Immature natural killer cell (primary cell): ENCODE measurements around the gene MCF2L. TPM values are rescaled to one million over a fixed set of nuclear protein-coding genes. Genes with fewer than 3 reads are reported as not detected.

Experiments
- DNase-seq, 3 donors: peaks; one replicate each; pipeline ENCODE4 v3.0.0; 2022; ENCODE audit warnings: mixed read lengths in 1 of 3
- H3K27ac Mint-ChIP-seq, 6 donors: one replicate each; pipeline ENCODE4 v1.8.0; 2020; ENCODE audit warnings: mixed read lengths in 6 of 6, mild to moderate bottlenecking in 5 of 6, inconsistent platforms in 4 of 6, moderate library complexity in 3 of 6
- H3K27me3 Mint-ChIP-seq, 3 donors: one replicate each; pipeline ENCODE4 v1.8.0; 2020 to 2021; ENCODE audit warnings: low read depth in 3 of 3, mild to moderate bottlenecking in 3 of 3, mixed read lengths in 3 of 3, moderate library complexity in 3 of 3, inconsistent platforms in 1 of 3
- H3K36me3 Mint-ChIP-seq, 3 donors: one replicate each; pipeline ENCODE4 v1.8.0; 2020; ENCODE audit warnings: mixed read lengths in 3 of 3, inconsistent platforms in 2 of 3, mild to moderate bottlenecking in 2 of 3
- H3K4me1 Mint-ChIP-seq, 2 donors: one replicate each; pipeline ENCODE4 v1.8.0; 2020; ENCODE audit warnings: inconsistent platforms in 2 of 2, mild to moderate bottlenecking in 2 of 2, mixed read lengths in 2 of 2, moderate library complexity in 1 of 2
- H3K4me3 Mint-ChIP-seq, 5 donors: one replicate each; pipeline ENCODE4 v1.8.0; 2020; ENCODE audit warnings: mild to moderate bottlenecking in 5 of 5, mixed read lengths in 5 of 5, inconsistent platforms in 3 of 5, moderate library complexity in 3 of 5
- H3K9me3 Mint-ChIP-seq, 6 donors: one replicate each; pipeline ENCODE4 v1.8.0; 2020; ENCODE audit warnings: mild to moderate bottlenecking in 6 of 6, mixed read lengths in 6 of 6, inconsistent platforms in 4 of 6, moderate library complexity in 3 of 6
- polyA plus RNA-seq, 3 donors: library from polyadenylated mRNA; unstranded; fragments of 300-500 nt; fragmentation: Illumina TruSeq; gene quantifications; one replicate each; pipeline ENCODE4 v1.2.3, GENCODE V29; 2021

The MCF2L gene
- polyA plus RNA-seq, 3 donors from 2014 or later: 0.82 TPM; not detected in 2

- no peak for DNase-seq
- peaks cover 0 to 10% (median 5%) of the 10 kb centered on the region in 6 donors for H3K9me3 Mint-ChIP-seq
- H3K36me3 Mint-ChIP-seq: peaks cover 0 to 6% (median 0%) of the 10 kb centered on the region in 3 donors
- no peak overlapping the region for H3K4me3 Mint-ChIP-seq
- peaks cover 22 to 25% (median 24%) of the 10 kb centered on the region in 3 donors for H3K27me3 Mint-ChIP-seq
- no peak overlapping the region for H3K27ac Mint-ChIP-seq
- peaks cover 15 to 21% of the 10 kb centered on the region in 2 donors for H3K4me1 Mint-ChIP-seq
These were observed 39.8 kb downstream of the MCF2L start for GRCh38 chr13:113008851-113009250.

DNA sequence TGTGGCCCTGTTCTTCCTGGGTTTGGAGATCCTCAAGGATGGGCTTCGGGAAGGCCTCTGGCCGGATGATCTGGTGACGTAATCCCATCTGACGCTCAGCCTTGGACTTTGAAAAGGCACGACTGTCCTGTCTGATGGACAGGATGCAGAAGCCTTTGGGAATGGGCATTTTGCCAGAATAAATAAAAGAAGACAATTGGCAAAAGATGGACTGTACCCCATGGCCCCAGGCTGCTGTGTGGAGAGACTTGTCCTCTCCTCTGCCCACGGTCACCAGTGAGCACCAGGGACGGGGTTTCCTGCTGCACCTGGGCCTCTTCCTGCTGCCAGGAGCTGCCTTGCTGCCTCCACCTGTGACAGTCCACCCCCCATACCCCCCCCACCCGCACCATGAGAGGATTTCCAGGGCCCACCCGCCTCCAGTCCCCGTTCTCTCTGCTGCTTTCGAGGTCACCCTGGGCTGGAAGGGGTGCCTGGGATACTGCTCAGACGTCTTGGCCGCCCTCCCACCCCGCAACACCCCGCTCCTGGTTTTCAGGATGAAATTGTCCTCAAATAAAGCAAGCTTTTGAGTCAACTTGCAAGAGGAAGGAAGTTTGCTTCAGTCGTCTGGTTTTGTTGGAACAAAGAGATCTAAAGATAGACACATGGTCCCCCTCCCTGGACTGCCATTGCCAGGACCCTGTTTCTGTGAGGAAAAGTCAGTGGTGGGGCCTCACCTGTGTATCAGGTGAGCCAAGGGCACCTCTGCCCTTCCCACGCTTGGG lies 40.9 kb downstream of the MCF2L start:
- H3K27ac Mint-ChIP-seq: no peak overlapping the region
- H3K27me3 Mint-ChIP-seq: peaks cover 13 to 14% (median 14%) of the 10 kb centered on the region in 3 donors
- peaks cover 0 to 8% (median 5%) of the 10 kb centered on the region in 6 donors for H3K9me3 Mint-ChIP-seq
- no peak overlapping the region for H3K4me3 Mint-ChIP-seq
- H3K4me1 Mint-ChIP-seq: peaks cover 11 to 16% of the 10 kb centered on the region in 2 donors
- no peak for DNase-seq
- peaks cover 0 to 6% (median 0%) of the 10 kb centered on the region in 3 donors for H3K36me3 Mint-ChIP-seq

GRCh38 chr13:113010510-113010865 lies 41.5 kb downstream of the MCF2L start:
- peaks cover 0 to 4% (median 1%) of the 10 kb centered on the region in 6 donors for H3K9me3 Mint-ChIP-seq
- H3K36me3 Mint-ChIP-seq: peaks cover 0 to 6% (median 0%) of the 10 kb centered on the region in 3 donors
- H3K27ac Mint-ChIP-seq: no peak overlapping the region
- peaks cover 7 to 9% (median 8%) of the 10 kb centered on the region in 3 donors for H3K27me3 Mint-ChIP-seq
- H3K4me1 Mint-ChIP-seq: peaks cover 5 to 11% of the 10 kb centered on the region in 2 donors
- no peak overlapping the region for H3K4me3 Mint-ChIP-seq
- no peak for DNase-seq

DNA sequence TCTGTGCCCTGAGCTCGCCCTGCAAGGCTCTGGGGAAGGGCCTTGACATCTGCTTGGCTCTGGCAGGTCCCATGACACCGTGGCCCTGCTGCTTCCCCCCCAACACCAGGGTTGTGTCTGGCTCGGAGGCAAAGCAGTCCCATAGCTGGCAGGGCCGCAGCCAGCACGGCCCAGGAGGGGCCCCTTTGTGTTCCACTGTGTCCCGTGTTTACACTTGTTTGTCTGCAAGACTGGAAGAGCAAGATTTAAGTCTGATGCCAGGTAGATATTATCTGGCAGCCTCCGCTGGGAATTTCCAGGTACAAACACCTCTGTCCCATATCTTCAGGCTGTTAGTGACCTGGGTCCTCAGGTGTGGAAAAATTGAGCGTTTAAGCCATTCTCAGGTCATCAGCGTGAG lies 44.3 kb downstream of the MCF2L start:
- H3K36me3 Mint-ChIP-seq: peaks cover 0 to 6% (median 0%) of the 10 kb centered on the region in 3 donors
- H3K4me3 Mint-ChIP-seq: no peak overlapping the region
- no peaks in the 10 kb centered on the region for H3K4me1 Mint-ChIP-seq
- H3K27ac Mint-ChIP-seq: no peak overlapping the region
- no peaks in the 10 kb centered on the region for H3K9me3 Mint-ChIP-seq
- no peak for DNase-seq
- peaks cover 5 to 7% (median 6%) of the 10 kb centered on the region in 3 donors for H3K27me3 Mint-ChIP-seq

GRCh38 chr13:113013878-113014751 lies 45.1 kb downstream of the MCF2L start:
- H3K9me3 Mint-ChIP-seq: no peaks in the 10 kb centered on the region
- no peak overlapping the region for H3K27ac Mint-ChIP-seq
- no peaks in the 10 kb centered on the region for H3K4me1 Mint-ChIP-seq
- peaks cover 0 to 6% (median 0%) of the 10 kb centered on the region in 3 donors for H3K36me3 Mint-ChIP-seq
- H3K4me3 Mint-ChIP-seq: no peak overlapping the region
- peaks cover 5 to 7% (median 6%) of the 10 kb centered on the region in 3 donors for H3K27me3 Mint-ChIP-seq
- DNase-seq: no peak

- H3K27me3 Mint-ChIP-seq: peaks cover 5 to 7% (median 6%) of the 10 kb centered on the region in 3 donors
- no peak overlapping the region for H3K4me3 Mint-ChIP-seq
- H3K36me3 Mint-ChIP-seq: peaks cover 0 to 6% (median 0%) of the 10 kb centered on the region in 3 donors
- no peak overlapping the region for H3K27ac Mint-ChIP-seq
- H3K4me1 Mint-ChIP-seq: no peaks in the 10 kb centered on the region
- H3K9me3 Mint-ChIP-seq: no peaks in the 10 kb centered on the region
- no peak for DNase-seq
These were observed 46.0 kb downstream of the MCF2L start for GRCh38 chr13:113014752-113015745.

DNA sequence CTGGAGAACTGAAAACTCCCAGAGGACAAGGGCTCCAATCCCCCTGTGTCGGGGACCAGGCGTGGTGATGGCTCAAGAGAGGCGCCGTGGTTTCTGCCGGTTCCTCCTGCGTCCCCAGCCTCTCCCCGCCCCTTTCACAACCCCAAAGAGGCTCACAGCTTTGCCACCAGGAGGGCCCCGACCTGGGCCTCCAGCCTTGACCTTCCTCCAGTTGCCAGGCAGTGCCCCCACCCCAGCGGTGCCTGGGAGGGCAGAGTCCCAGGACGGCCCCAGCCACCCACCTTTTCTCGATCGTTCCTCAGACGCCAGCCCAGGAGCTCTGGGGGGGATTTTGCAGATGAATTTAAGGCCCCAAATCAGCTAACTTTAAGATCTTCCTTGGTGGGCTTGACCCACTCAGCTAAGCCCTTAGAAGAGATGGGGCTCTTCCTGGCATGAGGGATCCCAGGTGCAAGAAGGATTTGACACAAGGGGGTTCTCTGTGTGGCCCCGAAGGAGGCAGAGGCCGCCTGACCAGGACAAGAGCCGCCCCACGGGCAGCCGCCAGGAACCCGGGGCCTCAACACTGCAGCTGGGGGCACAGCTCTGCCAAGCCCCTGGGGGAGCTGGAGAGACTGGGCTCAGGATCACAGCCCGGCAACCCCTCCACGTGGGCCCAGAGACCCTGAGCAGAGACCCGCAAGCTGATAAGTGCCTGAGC lies 47.0 kb downstream of the MCF2L start:
- Mint-ChIP-seq H3K4me3 (no peak overlapping the region), H3K27me3 (peaks cover 2 to 7% (median 3%) of the 10 kb centered on the region in 3 donors), H3K27ac (no peak overlapping the region), H3K9me3 (no peaks in the 10 kb centered on the region), H3K36me3 (peaks cover 0 to 4% (median 0%) of the 10 kb centered on the region in 3 donors), H3K4me1 (peaks cover 0 to 3% of the 10 kb centered on the region in 2 donors)
- no peak for DNase-seq

DNA sequence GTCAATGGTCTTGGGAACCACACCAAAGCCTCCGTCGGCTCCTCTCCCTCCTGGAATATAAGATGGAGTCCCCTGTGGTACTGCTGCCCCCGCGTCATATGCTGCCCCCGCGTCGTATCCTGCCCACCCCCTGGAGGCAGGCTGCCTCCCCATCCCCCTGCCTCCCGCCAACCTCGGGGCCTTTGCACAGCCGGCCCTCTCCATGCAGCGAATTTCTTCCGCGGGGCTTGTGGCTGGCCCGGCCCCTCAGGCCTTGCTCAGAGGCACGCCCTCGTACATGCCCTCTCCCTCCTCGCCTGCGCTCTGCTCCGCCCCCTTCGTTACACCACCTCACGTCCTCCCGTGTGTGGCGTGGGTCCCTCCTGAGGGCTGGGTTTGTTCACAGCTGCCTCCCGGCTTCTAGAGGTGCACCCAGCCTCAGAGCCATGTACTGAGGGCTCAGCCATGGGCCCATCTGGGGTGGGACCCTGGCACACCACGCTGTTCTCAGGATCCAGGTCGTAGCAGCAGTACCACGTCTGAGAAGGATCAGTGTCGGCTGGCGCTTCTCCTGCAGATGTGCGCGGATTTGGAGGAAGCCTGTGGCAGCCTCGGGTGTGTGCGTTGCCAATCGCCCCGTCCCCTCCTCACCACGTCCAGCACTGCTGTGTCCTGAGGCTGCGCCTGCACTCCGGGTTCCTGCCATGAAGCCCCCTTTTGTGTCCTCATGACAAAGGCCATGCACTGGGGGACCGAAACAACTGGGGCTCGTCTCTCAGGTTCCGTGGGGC lies 47.7 kb downstream of the MCF2L start:
- Mint-ChIP-seq H3K36me3 (no peaks in the 10 kb centered on the region), H3K9me3 (no peaks in the 10 kb centered on the region), H3K4me1 (peaks cover 0 to 3% of the 10 kb centered on the region in 2 donors), H3K4me3 (no peak overlapping the region), H3K27me3 (peaks cover 0 to 2% (median 0%) of the 10 kb centered on the region in 3 donors), H3K27ac (no peak overlapping the region)
- no peak for DNase-seq

- no peaks in the 10 kb centered on the region for H3K36me3 Mint-ChIP-seq
- no peaks in the 10 kb centered on the region for H3K9me3 Mint-ChIP-seq
- H3K27me3 Mint-ChIP-seq: peaks cover 0 to under 1% (median 0%) of the 10 kb centered on the region in 3 donors
- H3K4me1 Mint-ChIP-seq: peaks cover 0 to 3% of the 10 kb centered on the region in 2 donors
- DNase-seq: no peak
- no peak overlapping the region for H3K4me3 Mint-ChIP-seq
- H3K27ac Mint-ChIP-seq: no peak overlapping the region
These were observed 48.6 kb downstream of the MCF2L start for GRCh38 chr13:113017506-113018215.

- Mint-ChIP-seq H3K9me3 (no peaks in the 10 kb centered on the region), H3K4me3 (no peak overlapping the region), H3K4me1 (peaks cover 0 to 3% of the 10 kb centered on the region in 2 donors), H3K27me3 (peaks cover 0 to 2% (median 0%) of the 10 kb centered on the region in 3 donors), H3K36me3 (no peaks in the 10 kb centered on the region), H3K27ac (peak overlapping the region in 1 of 6 donors; percentile 42)
- DNase-seq: no peak
These were observed 49.9 kb downstream of the MCF2L start for GRCh38 chr13:113018676-113019465.
